Breast epithelium (tissue), 4 donors: ENCODE data around the gene HOXC13. TPM values are rescaled to one million over a fixed set of nuclear protein-coding genes. Genes with fewer than 3 reads are reported as not detected.

Experiments
- DNase-seq, 2 donors: peaks; one replicate each; pipeline ENCODE4 v3.0.0-alpha.2; 2019; ENCODE audit warnings: low spot score in 2 of 2
- H3K27ac ChIP-seq, 2 donors: fragments of 200-600 bp; sonication (generic) in 1 of 2; one replicate each; pipeline ENCODE4 v1.5.1; 2016 to 2019; ENCODE audit warnings: mild to moderate bottlenecking in 1 of 2
- H3K27me3 ChIP-seq, 2 donors: fragments of 200-600 bp; sonication (generic) in 1 of 2; one replicate each; pipeline versions ENCODE4 v1.5.1 to v1.6.0; 2017 to 2019; ENCODE audit warnings: control low read depth in 1 of 2, mild to moderate bottlenecking in 1 of 2
- H3K36me3 ChIP-seq: fragments of 200-600 bp; one replicate; pipeline ENCODE4 v1.5.1; 2019
- H3K4me1 ChIP-seq, 2 donors: fragments of 200-600 bp; sonication (generic); one replicate each; pipeline ENCODE4 v1.5.1; 2016 to 2019; ENCODE audit warnings: control low read depth in 1 of 2
- H3K4me3 ChIP-seq, 3 donors: fragments of 200-600 bp; sonication (generic); 1 replicate in 2 of 3; 2 replicates in 1 of 3; pipeline ENCODE4 v1.5.1; 2016 to 2019; ENCODE audit warnings: mild to moderate bottlenecking in 3 of 3, moderate library complexity in 2 of 3
- H3K9me3 ChIP-seq, 2 donors: fragments of 200-600 bp; sonication (generic) in 1 of 2; one replicate each; pipeline ENCODE4 v1.5.1; 2016 to 2019; ENCODE audit warnings: control low read depth in 1 of 2
- POLR2A ChIP-seq: fragments of 450-650 bp; IDR thresholded peaks from one replicate; pipeline ENCODE4 v1.6.1; 2016; ENCODE audit warnings: antibody characterized with exemption, mild to moderate bottlenecking, moderate library complexity
- POLR2AphosphoS5 ChIP-seq, 3 donors: sonication (generic); formaldehyde crosslinking; IDR thresholded peaks; one replicate each; pipeline ENCODE4 v1.6.1; 2017; ENCODE audit warnings: antibody characterized with exemption in 3 of 3
- intact Hi-C: fragments of 100-400 bp; cut with DNase I; formaldehyde crosslinking; loops from one replicate; pipeline ENCODE4 v1.15.1; 2023; ENCODE audit warnings: low total_unique reads
- total RNA-seq, 3 donors: library from RNA; depleted of rRNA; stranded (reverse); fragments of >200 nt; gene quantifications; one replicate each; pipeline ENCODE4 v1.1.0, GENCODE V29; 2016
- TF ChIP-seq, protein P1 (sequence below), 3 donors: fragments of 450-650 bp; IDR thresholded peaks; one replicate each; pipeline ENCODE4 v1.5.1; 2016 to 2017; ENCODE audit warnings: antibody characterized with exemption in 3 of 3, mild to moderate bottlenecking in 3 of 3, moderate library complexity in 3 of 3

HOXC13 gene
- total RNA-seq, 3 donors from 2014 or later: 0.98 to 1.0 TPM; not detected in 1

GRCh38 chr12:53960187-53961024 lies 21.8 kb downstream of the HOXC13 start:
- Histone ChIP-seq H3K4me1 (no peaks in the 10 kb centered on the region), H3K9me3 (no peaks in the 10 kb centered on the region), H3K27me3 (peaks cover 18 to 99% of the 10 kb centered on the region in 2 donors), H3K4me3 (peak overlapping the region in 2 of 3 donors; percentile 5 to 47), H3K36me3 (no peaks in the 10 kb centered on the region), H3K27ac (no peak overlapping the region)
- intact Hi-C loops: no loop called here
- DNase-seq: no peak
- no peak for TF ChIP-seq POLR2A
- no peak for TF ChIP-seq POLR2AphosphoS5 (IDR thresholded peaks at IDR 0.05)
- TF ChIP-seq, protein P1, sequence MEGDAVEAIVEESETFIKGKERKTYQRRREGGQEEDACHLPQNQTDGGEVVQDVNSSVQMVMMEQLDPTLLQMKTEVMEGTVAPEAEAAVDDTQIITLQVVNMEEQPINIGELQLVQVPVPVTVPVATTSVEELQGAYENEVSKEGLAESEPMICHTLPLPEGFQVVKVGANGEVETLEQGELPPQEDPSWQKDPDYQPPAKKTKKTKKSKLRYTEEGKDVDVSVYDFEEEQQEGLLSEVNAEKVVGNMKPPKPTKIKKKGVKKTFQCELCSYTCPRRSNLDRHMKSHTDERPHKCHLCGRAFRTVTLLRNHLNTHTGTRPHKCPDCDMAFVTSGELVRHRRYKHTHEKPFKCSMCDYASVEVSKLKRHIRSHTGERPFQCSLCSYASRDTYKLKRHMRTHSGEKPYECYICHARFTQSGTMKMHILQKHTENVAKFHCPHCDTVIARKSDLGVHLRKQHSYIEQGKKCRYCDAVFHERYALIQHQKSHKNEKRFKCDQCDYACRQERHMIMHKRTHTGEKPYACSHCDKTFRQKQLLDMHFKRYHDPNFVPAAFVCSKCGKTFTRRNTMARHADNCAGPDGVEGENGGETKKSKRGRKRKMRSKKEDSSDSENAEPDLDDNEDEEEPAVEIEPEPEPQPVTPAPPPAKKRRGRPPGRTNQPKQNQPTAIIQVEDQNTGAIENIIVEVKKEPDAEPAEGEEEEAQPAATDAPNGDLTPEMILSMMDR (IDR thresholded peaks at IDR 0.05): no peak

DNA sequence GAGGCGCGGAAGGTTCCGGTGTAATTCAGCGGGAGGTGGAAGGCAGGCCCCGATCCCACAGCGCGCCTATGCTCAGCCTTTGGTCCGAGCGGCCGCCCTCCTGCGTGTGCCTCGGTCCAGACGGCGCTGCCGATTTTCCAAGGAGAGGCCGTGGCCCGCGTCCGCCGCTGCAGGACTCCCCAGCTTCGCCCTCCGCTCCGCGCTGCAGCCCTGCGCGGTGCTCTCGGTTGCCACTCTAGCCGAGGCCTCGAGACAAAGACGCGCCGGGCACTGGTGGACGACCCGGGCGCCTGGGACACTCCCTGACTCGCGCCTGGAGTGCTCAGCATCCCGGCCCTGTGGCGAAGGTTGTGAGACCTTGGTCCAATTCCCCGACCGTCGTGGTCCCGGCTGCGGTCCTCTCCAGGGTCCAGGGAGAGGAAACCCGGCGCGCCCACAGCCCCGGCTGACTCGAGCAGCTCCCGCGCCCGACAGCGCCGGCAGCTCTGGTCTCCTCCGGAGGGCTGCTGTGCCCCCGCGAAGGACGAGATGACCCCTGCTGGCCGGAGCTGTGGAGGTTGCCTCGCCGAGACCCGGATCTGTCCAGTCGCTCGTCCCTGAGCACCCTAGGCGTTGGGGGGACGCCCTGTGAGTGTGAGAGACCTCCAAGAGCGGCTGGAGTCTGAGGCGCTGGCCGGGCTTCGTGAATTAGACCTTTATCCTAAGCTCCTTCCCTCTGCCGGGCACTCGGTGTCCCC lies 22.6 kb downstream of the HOXC13 start:
- DNase-seq: no peak
- H3K9me3 ChIP-seq: no peaks in the 10 kb centered on the region
- peaks cover 15 to 99% of the 10 kb centered on the region in 2 donors for H3K27me3 ChIP-seq
- no peaks in the 10 kb centered on the region for H3K36me3 ChIP-seq
- H3K27ac ChIP-seq: no peak overlapping the region
- intact Hi-C loops: no loop called here
- peak overlapping the region in 2 of 3 donors; percentile 5 to 47 for H3K4me3 ChIP-seq
- no peaks in the 10 kb centered on the region for H3K4me1 ChIP-seq
- TF ChIP-seq POLR2AphosphoS5 (IDR thresholded peaks at IDR 0.05) (no peak), POLR2A (no peak)
- TF ChIP-seq, protein P1 (IDR thresholded peaks at IDR 0.05): no peak

GRCh38 chr12:53963005-53963404 lies 24.4 kb downstream of the HOXC13 start:
- no peak for DNase-seq
- no peak overlapping the region for H3K27ac ChIP-seq
- no peak overlapping the region for H3K4me3 ChIP-seq
- H3K27me3 ChIP-seq: peaks cover 12 to 99% of the 10 kb centered on the region in 2 donors
- no peaks in the 10 kb centered on the region for H3K4me1 ChIP-seq
- no peaks in the 10 kb centered on the region for H3K36me3 ChIP-seq
- intact Hi-C loops: no loop called here
- no peaks in the 10 kb centered on the region for H3K9me3 ChIP-seq
- TF ChIP-seq, protein P1 (IDR thresholded peaks at IDR 0.05): no peak
- no peak for TF ChIP-seq POLR2AphosphoS5 (IDR thresholded peaks at IDR 0.05)

- Histone ChIP-seq H3K9me3 (no peaks in the 10 kb centered on the region), H3K27me3 (peaks cover 11 to 99% of the 10 kb centered on the region in 2 donors), H3K36me3 (no peaks in the 10 kb centered on the region), H3K4me3 (no peak overlapping the region), H3K4me1 (no peaks in the 10 kb centered on the region), H3K27ac (no peak overlapping the region)
- intact Hi-C loops: no loop called here
- TF ChIP-seq POLR2A (no peak), POLR2AphosphoS5 (IDR thresholded peaks at IDR 0.05) (no peak)
- TF ChIP-seq, protein P1 (IDR thresholded peaks at IDR 0.05): no peak
- DNase-seq: peak in 1 of 2 donors; percentile 47
Measured at GRCh38 chr12:53963434-53964314, 25.0 kb downstream of the HOXC13 start.
